ENCODE data around the gene PRKAG2.
"Not testable (repeated sequence)": the region's sequence is repeated elsewhere in the genome, so short reads cannot be mapped to it uniquely, and the experiment has no call there.

PRKAG2 gene

DNA sequence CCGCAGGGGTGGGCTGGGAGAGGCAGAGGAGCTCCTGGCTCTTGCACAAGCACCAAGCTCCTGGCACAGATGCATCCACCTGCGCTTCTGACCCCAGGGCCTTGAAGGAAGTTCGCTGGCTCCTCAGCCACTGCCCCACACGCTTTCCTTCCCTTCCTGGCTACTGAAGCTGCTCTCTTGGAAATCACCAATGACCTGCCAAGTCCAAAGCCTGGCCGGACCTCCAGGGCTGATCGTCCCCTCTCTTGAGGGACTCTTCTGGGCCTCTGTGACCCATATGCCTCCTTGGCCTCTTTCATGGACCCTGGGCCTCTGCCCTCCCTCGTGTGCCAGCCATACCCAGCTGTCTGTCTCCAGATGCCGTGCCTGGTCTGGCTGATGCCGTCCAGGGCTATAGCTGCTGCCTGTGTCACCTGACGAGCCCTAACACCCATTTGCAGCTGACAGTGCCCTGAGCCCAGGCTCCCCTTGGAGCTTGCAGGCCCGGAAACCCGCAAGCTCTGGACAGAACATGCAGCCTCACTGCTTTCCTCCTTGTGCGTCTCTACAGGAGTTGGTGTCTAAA, 113.4 kb downstream of the PRKAG2 start:
- no peak for DNase-seq

- DNase-seq: peak in 1 of 14 donors; percentile 86
These were observed 114.2 kb downstream of the PRKAG2 start for GRCh38 chr7:151762583-151763245.

GRCh38 chr7:151761957-151762356, 115.0 kb downstream of the PRKAG2 start:
- no peak for DNase-seq

DNA sequence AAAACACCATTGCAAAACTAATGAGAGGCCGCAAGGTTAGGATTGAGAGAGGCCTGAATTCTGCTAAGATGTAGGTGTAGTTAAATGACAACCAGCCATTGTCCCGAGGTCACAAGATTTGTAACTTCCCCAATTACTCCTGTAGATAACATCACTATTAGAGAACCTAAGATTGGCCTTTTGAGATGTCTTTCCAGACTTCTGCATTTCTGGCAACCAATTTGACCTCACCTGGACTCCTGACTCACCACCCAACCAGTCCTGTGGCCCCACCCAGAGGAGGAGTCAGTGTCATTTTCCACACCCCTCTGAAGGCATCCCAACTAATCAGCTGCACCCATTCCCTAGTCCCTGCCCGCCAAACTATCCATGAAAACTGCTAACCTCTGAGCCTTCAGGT, 115.7 kb downstream of the PRKAG2 start:
- no peak for DNase-seq

- peak in 4 of 14 donors; percentile 18 to 42 (median 30) for DNase-seq
These were observed 117.3 kb downstream of the PRKAG2 start for GRCh38 chr7:151759591-151760042.

GRCh38 chr7:151758622-151759540, 118.0 kb downstream of the PRKAG2 start:
- DNase-seq: no peak

- DNase-seq: no peak
These were observed 119.6 kb downstream of the PRKAG2 start for GRCh38 chr7:151757274-151757673.

- no peak for DNase-seq
These were observed 120.0 kb downstream of the PRKAG2 start for GRCh38 chr7:151756866-151757265.

DNA sequence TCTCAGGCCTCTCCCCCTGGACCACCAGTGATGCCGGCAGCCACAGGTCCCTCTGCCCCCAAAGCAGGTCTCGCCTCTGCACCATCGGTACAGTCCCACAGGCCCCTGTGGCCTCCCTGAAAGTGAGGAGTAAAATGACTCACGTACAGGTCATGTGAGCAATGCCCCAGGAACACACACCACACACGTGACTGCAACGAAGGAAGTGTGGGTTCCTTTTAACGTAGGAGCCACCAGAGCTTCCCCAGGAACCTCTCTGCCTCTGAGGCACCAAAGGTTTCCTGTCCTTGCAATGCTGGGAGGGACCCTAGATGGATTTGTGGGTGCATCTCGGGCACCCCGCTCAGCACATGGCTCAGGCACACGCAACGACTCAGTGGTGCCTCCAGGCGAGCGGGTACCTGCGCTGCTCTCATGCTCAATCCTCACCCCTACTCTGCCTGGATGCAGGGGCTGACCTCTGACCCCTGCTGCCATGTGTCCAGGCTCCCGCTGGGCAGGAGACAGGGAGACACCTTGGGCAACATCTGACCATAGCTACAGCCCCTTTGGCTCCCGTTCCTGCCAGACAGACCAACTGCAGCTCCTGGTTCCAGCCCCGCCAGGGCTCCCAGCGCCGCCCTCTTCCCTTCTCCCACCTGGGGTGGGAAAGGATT, 120.7 kb downstream of the PRKAG2 start:
- DNase-seq: peak in 1 of 14 donors; percentile 17

- DNase-seq: no peak
These were observed 121.6 kb downstream of the PRKAG2 start for GRCh38 chr7:151755131-151755801.

GRCh38 chr7:151754688-151755130, 122.2 kb downstream of the PRKAG2 start:
- no peak for DNase-seq

GRCh38 chr7:151754142-151754590, 122.7 kb downstream of the PRKAG2 start:
- peak in 8 of 14 donors; percentile 16 to 71 (median 35) for DNase-seq

DNA sequence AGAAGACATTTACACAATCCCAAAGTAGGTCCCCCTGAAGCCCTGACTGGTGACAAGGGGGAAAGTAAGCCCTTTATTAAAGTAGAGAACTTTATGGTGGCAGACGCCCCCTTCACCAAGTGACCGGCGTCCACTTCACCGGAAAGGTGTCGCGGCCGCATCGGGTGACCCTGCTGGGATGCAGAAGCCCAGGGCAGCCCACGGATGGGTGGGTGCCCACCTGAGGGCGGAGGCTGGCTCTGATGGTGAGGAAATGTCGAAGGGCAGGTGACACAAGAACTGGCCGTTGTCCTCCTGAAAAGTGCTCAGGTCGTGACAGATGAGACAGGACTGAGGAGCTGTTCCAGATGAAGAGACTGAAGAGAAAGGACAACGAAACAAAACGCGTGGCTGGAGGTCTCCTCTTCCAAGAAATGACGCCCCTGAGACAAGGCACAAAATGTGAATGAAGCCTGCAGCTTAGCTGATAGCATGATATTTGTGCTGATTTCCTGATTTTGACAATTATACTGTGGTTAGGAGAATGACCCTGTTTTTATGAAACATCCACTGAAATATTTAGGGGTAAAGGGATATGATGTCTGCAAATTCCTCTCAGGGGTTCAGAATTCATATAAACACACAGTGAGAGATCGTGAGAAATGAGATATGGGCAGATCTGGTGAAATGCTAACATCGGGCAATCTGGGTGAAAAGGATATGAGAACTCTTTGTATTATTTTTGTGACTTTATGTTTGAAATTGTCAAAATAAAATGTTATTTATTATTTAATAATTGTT, 123.9 kb downstream of the PRKAG2 start:
- no peak for DNase-seq

GRCh38 chr7:151752037-151752436, 124.9 kb downstream of the PRKAG2 start:
- DNase-seq: no peak

DNA sequence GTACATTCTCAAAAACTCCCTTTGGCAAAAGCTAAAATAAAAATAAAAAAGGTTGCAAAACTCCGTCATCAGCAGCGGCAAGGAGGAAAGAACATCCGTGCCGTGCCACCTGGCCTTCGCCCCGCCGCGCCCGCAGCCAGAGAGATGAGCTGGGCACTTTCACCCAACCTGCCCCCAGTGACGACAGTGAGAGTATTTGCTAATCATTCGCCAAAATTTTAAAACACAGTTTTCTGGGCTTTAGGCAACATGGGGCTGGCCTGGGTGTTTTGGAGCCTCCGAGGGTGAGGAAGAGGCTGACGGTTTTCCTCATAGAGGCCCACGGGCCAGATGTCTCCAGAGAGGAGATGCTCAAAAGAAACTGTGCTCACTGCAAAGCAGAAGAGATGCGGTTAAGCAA, 128.2 kb downstream of the PRKAG2 start:
- DNase-seq: no peak

- DNase-seq: not testable (repeated sequence)
These were observed 128.9 kb downstream of the PRKAG2 start for GRCh38 chr7:151748021-151748420.

GRCh38 chr7:151745706-151746105, 131.2 kb downstream of the PRKAG2 start:
- DNase-seq: no peak

GRCh38 chr7:151744656-151745638, 132.0 kb downstream of the PRKAG2 start:
- peak in 2 of 14 donors; percentile 17 to 40 for DNase-seq

GRCh38 chr7:151744051-151744580, 132.8 kb downstream of the PRKAG2 start:
- DNase-seq: no peak
